Articular chondrocyte of knee joint (primary cell): ENCODE measurements around the gene HMCES. TPM values are rescaled to one million over a fixed set of nuclear protein-coding genes. Genes with fewer than 3 reads are reported as not detected.

Experiments
- small RNA-seq: library from RNA; depleted of rRNA; stranded (forward); fragments of <200 nt; gene quantifications from one replicate; pipeline ENCODE3, GENCODE V24; 2012
- total RNA-seq: library from RNA; depleted of rRNA; stranded (reverse); fragments of >200 nt; gene quantifications from 2 replicates; pipeline ENCODE4 v1.2.3, GENCODE V29; 2012

The HMCES gene
- 12.0 and 13.5 TPM in 2 replicates for total RNA-seq

DNA sequence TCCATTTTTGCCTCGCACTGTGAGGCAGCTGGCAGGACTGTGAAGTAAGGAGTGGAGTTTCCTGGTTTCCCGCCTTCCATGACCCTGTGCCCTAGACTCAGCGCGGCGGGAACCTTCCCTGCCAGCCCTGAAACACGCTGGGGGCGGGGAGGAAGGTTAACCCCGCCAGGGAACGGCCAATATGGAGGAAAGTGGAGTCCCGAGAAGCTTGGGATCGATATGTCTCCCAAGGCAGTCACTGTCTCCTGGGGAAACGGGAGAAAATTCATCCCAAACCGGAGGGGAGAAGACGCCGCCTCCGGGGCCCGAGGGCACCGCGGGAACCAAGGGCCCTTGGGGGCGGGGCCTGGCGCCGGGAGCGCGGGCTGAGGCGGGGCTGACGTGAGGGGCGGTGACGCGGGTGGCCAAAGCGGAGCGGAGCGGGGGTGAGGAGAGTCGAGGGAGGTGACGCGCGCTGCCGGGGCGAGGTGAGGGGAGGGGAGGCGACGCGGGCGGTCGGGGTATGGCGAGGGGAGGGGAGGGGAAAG lies at the start of gene HMCES:
HMCES (plus strand) TSS at position 432 of the 527 bp plus-strand sequence. CDS start 863 bp downstream, outside the sequence.

GRCh38 chr3:129249284-129250065 lies 29.2 kb upstream of the HMCES start, which contains the start of gene COPG1:
TSS of gene COPG1 (plus strand) at chr3:129249606. CDS start at chr3:129249710, 104 bp downstream.

Small RNAs within 50 kb of the gene (small RNA-seq; reads per million reads assigned to genes)
- 0.19 reads per million for gene MIR6826

Other genes with a start within 250 kb of the HMCES start
- not detected in 2 replicates for gene GP9, start 218.1 kb upstream of the HMCES start, total RNA-seq
- gene RAB43, start 157.1 kb upstream of the HMCES start, total RNA-seq = 5.8 and 8.0 TPM in 2 replicates
- gene ISY1, start 117.8 kb upstream of the HMCES start, total RNA-seq = 29.7 and 39.2 TPM in 2 replicates
- gene CNBP, start 95.0 kb upstream of the HMCES start, total RNA-seq = 294 and 308 TPM in 2 replicates
- 263 and 273 TPM in 2 replicates for gene COPG1, start 29.3 kb upstream of the HMCES start, total RNA-seq
- gene EFCAB12, start 149.8 kb downstream of the HMCES start, total RNA-seq = 0.13 and 0.22 TPM in 2 replicates
- gene MBD4, start 161.1 kb downstream of the HMCES start, total RNA-seq = 36.6 and 38.2 TPM in 2 replicates
- gene IFT122, start 161.4 kb downstream of the HMCES start, total RNA-seq = 31.5 and 35.1 TPM in 2 replicates
- gene RHO, start 249.8 kb downstream of the HMCES start, total RNA-seq = not detected in 2 replicates